VCaP (cell line): Measurements from ENCODE around the gene NRXN3.
"Not testable (repeated sequence)": the region's sequence is repeated elsewhere in the genome, so short reads cannot be mapped to it uniquely, and the experiment has no call there.

Experiments used
- H3K27ac ChIP-seq: fragments of 450-650 bp; 2 replicates; pipeline ENCODE4 v1.5.1; 2017
- CTCF ChIP-seq: fragments of 450-650 bp; conservative IDR thresholded peaks from 2 replicates; pipeline ENCODE4 v1.5.1; 2017; ENCODE audit warnings: mild to moderate bottlenecking, moderate library complexity

NRXN3 gene

GRCh38 chr14:78484028-78484427 is 313.9 kb downstream of the NRXN3 start:
- TF ChIP-seq CTCF = no peak
- no peak overlapping the region for H3K27ac ChIP-seq

GRCh38 chr14:78486081-78486480 is 315.9 kb downstream of the NRXN3 start:
- no peak overlapping the region for H3K27ac ChIP-seq
- TF ChIP-seq CTCF = no peak

- no peak for TF ChIP-seq CTCF
- no peak overlapping the region for H3K27ac ChIP-seq
These were observed 316.4 kb downstream of the NRXN3 start for GRCh38 chr14:78486621-78487020.

GRCh38 chr14:78487573-78487972 is 317.4 kb downstream of the NRXN3 start:
- H3K27ac ChIP-seq = not testable (repeated sequence)

- TF ChIP-seq CTCF = no peak
- H3K27ac ChIP-seq = no peak overlapping the region
These were observed 318.8 kb downstream of the NRXN3 start for GRCh38 chr14:78488938-78489337.

- no peak for TF ChIP-seq CTCF
- H3K27ac ChIP-seq = no peak overlapping the region
These were observed 320.9 kb downstream of the NRXN3 start for GRCh38 chr14:78491048-78491447.

- no peak overlapping the region for H3K27ac ChIP-seq
- TF ChIP-seq CTCF = no peak
These were observed 328.0 kb downstream of the NRXN3 start for GRCh38 chr14:78498062-78498595.

GRCh38 chr14:78501909-78502308 is 331.7 kb downstream of the NRXN3 start:
- TF ChIP-seq CTCF = no peak
- no peak overlapping the region for H3K27ac ChIP-seq
